Left renal pelvis (tissue), 4 donors: ENCODE results near the gene DSC2. TPM values are rescaled to one million over a fixed set of nuclear protein-coding genes. Genes with fewer than 3 reads are reported as not detected.
A peak's percentile ranks its signal among the peaks of the same experiment; 100 is the strongest.
"Not testable (repeated sequence)": the region's sequence is repeated elsewhere in the genome, so short reads cannot be mapped to it uniquely, and the experiment has no call there.

Experiments
- DNase-seq, 4 donors: peaks; one replicate each; pipeline ENCODE4 v3.0.0-alpha.2; 2013; ENCODE audit warnings: low read depth in 4 of 4, low spot score in 3 of 4
- polyA plus RNA-seq, 4 donors: library from polyadenylated mRNA; unstranded; fragments of 120-200 nt; gene quantifications; one replicate each; pipeline ENCODE4 v1.2.1, GENCODE V29; 2013; ENCODE audit not compliant: insufficient read length in 4 of 4

The DSC2 gene
- polyA plus RNA-seq, 4 donors, result 10.4 to 54.9 (median 44.3) TPM

GRCh38 chr18:31046916-31047315 lies 55.3 kb downstream of the DSC2 start:
- no peak for DNase-seq

GRCh38 chr18:31045599-31045998 lies 56.6 kb downstream of the DSC2 start:
- no peak for DNase-seq

- DNase-seq, result no peak
Observed at GRCh38 chr18:31044926-31045325, 57.3 kb downstream of the DSC2 start.

GRCh38 chr18:31043709-31044108 lies 58.5 kb downstream of the DSC2 start:
- DNase-seq, result no peak

GRCh38 chr18:31042406-31043181 lies 59.6 kb downstream of the DSC2 start, which contains the start of gene DSC3:
DSC3 (minus strand) TSS chr18:31042742; CDS start chr18:31042660, 82 bp downstream.
- peak in 1 of 4 donors; percentile 37 for DNase-seq

GRCh38 chr18:31042084-31042405 lies 60.2 kb downstream of the DSC2 start:
- no peak for DNase-seq

- no peak for DNase-seq
Observed at GRCh38 chr18:31041271-31042083, 60.7 kb downstream of the DSC2 start.

GRCh38 chr18:31040686-31041270 lies 61.4 kb downstream of the DSC2 start:
- DNase-seq, result no peak

- DNase-seq, result no peak
Observed at GRCh38 chr18:31039426-31039825, 62.8 kb downstream of the DSC2 start.

- not testable (repeated sequence) for DNase-seq
Observed at GRCh38 chr18:31037686-31038085, 64.5 kb downstream of the DSC2 start.

GRCh38 chr18:31034541-31034940 lies 67.7 kb downstream of the DSC2 start:
- no peak for DNase-seq

GRCh38 chr18:31030574-31031278 lies 71.5 kb downstream of the DSC2 start:
- DNase-seq, result no peak

GRCh38 chr18:31015715-31016434 lies 86.3 kb downstream of the DSC2 start:
- DNase-seq, result no peak

GRCh38 chr18:31011455-31011854 lies 90.8 kb downstream of the DSC2 start:
- DNase-seq, result not testable (repeated sequence)

GRCh38 chr18:31010601-31011000 lies 91.6 kb downstream of the DSC2 start:
- DNase-seq, result no peak

Other genes with a start within 250 kb of the DSC2 start
- 10 to 100 TPM in 1 of 4 donors, 1 to 10 TPM in 3; 1.4 to 17.1 (median 4.2) TPM for gene DSC3, start 59.7 kb downstream of the DSC2 start, polyA plus RNA-seq
- gene DSC1, start 60.4 kb upstream of the DSC2 start, polyA plus RNA-seq, result 1 to 10 TPM in 3 of 4 donors, under 1 TPM in 1; 0.14 to 2.9 (median 2.4) TPM
- under 1 TPM; 0.06 to 0.18 (median 0.08) TPM for gene DSG1, start 215.7 kb upstream of the DSC2 start, polyA plus RNA-seq